ENCODE data around the gene CFAP100. TPM values are rescaled to one million over a fixed set of nuclear protein-coding genes. Genes with fewer than 3 reads are reported as not detected.

CFAP100 gene
- total RNA-seq, result not detected

DNA sequence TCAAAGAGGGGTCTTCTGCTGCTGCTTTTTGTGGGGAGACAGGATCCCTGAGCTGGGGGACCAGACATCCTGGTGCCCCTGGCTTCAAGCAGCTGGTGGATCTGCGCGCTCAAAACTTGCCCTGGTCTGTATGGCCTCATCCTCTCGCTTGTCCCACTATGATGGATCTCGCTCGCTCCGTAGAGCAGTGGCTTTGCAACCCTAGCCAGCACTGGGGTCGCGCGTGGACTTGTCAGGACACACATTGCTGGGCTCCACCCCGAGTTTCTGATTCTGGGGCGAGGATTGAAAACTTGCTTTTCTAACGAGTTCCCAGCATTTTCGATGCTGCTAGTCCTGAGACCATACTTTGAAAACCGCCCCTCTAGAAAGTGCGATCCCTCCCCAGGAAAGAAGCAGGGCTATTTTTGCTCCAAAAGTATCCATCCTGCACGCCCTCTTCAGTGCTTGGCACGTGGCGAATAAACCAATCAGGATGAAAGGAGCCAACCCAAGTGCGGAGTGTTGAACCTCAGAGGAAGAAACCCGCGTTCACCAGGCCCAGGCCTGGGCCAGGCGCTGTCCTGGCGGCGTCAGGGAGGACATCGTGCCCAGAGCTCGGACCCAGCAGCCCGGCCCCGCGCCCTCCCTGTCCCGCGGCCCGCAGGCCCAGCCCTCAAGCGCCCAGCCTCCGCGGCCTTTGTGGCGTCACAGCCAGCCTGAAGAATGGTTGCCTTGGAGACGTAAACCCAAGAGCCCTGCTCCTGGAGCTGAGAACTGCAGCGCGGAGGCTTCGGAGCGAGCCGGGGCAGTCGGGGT is at the start of gene CFAP100:
Gene CFAP100, plus strand, starts transcription at position 731 of the 798 bp plus-strand sequence. CDS start 1,092 bp downstream, outside the sequence.
- Histone ChIP-seq H3K27ac (replicated peaks in 1 of 4) (peak within 1 kb of the TSS in 1 of 4 donors; percentile 11), H3K4me1 (peaks cover 7 to 17% (median 16%) of the 10 kb centered on the region in 4 donors), H3K27me3 (peaks cover 0 to 15% (median 2%) of the 10 kb centered on the region in 4 donors), H3K9me3 (no peaks in the 10 kb centered on the region), H3K4me3 (peak within 1 kb of the TSS; percentile 40 to 53 (median 49)), H3K36me3 (no peaks in the 10 kb centered on the region)
- intact Hi-C loops (cut with DNase I), result loop anchor here (5.0 kb wide), 1 partner anchor 78 kb away; no protein-coding TSS in a partner anchor
- TF ChIP-seq POLR2AphosphoS5 (IDR thresholded peaks at IDR 0.05) (peak in 1 of 2 donors; percentile 26), POLR2A (IDR thresholded peaks at IDR 0.05; ENCODE audit: low read depth) (no peak)
- TF ChIP-seq, protein P1, sequence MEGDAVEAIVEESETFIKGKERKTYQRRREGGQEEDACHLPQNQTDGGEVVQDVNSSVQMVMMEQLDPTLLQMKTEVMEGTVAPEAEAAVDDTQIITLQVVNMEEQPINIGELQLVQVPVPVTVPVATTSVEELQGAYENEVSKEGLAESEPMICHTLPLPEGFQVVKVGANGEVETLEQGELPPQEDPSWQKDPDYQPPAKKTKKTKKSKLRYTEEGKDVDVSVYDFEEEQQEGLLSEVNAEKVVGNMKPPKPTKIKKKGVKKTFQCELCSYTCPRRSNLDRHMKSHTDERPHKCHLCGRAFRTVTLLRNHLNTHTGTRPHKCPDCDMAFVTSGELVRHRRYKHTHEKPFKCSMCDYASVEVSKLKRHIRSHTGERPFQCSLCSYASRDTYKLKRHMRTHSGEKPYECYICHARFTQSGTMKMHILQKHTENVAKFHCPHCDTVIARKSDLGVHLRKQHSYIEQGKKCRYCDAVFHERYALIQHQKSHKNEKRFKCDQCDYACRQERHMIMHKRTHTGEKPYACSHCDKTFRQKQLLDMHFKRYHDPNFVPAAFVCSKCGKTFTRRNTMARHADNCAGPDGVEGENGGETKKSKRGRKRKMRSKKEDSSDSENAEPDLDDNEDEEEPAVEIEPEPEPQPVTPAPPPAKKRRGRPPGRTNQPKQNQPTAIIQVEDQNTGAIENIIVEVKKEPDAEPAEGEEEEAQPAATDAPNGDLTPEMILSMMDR (IDR thresholded peaks at IDR 0.05), result no peak
- WGBS, result 55% methylated on average over 26 of the region's 43 CpGs
- no peak for DNase-seq (ENCODE audit: extremely low spot score)

- no peaks in the 10 kb centered on the region for H3K9me3 ChIP-seq
- H3K4me3 ChIP-seq, result no peak overlapping the region
- H3K27ac ChIP-seq (replicated peaks in 1 of 4), result no peak overlapping the region
- H3K27me3 ChIP-seq, result no peaks in the 10 kb centered on the region
- TF ChIP-seq EP300 (IDR thresholded peaks at IDR 0.05), result no peak
- no peak for TF ChIP-seq POLR2AphosphoS5 (IDR thresholded peaks at IDR 0.05)
- TF ChIP-seq, protein P1 (IDR thresholded peaks at IDR 0.05), result no peak
- TF ChIP-seq POLR2A (IDR thresholded peaks at IDR 0.05; ENCODE audit: low read depth), result no peak
- H3K4me1 ChIP-seq, result peaks cover 49 to 72% (median 72%) of the 10 kb centered on the region in 4 donors
- WGBS, result 88% methylated on average over 7 of the region's 7 CpGs
- H3K36me3 ChIP-seq, result peaks cover 45 to 88% (median 61%) of the 10 kb centered on the region in 4 donors
- intact Hi-C loops (cut with DNase I), result no loop called here
- no peak for DNase-seq (ENCODE audit: extremely low spot score)
Observed at GRCh38 chr3:126345231-126345630, 49.5 kb upstream of the CFAP100 start.

GRCh38 chr3:126345641-126346460 is 48.9 kb upstream of the CFAP100 start:
- intact Hi-C loops (cut with DNase I), result no loop called here
- no peak for TF ChIP-seq POLR2AphosphoS5 (IDR thresholded peaks at IDR 0.05)
- no peak for TF ChIP-seq EP300 (IDR thresholded peaks at IDR 0.05)
- TF ChIP-seq POLR2A (IDR thresholded peaks at IDR 0.05; ENCODE audit: low read depth), result no peak
- TF ChIP-seq, protein P1 (IDR thresholded peaks at IDR 0.05), result no peak
- Histone ChIP-seq H3K27me3 (no peaks in the 10 kb centered on the region), H3K9me3 (no peaks in the 10 kb centered on the region), H3K27ac (replicated peaks in 1 of 4) (peak overlapping the region in 1 of 4 donors; percentile 7), H3K4me1 (peaks cover 49 to 74% (median 72%) of the 10 kb centered on the region in 4 donors), H3K4me3 (no peak overlapping the region), H3K36me3 (peaks cover 45 to 92% (median 67%) of the 10 kb centered on the region in 4 donors)
- DNase-seq (ENCODE audit: extremely low spot score), result no peak
- 100% methylated on average over 1 of the region's 5 CpGs for WGBS

GRCh38 chr3:126346466-126346865 is 48.2 kb upstream of the CFAP100 start:
- no peaks in the 10 kb centered on the region for H3K9me3 ChIP-seq
- peaks cover 50 to 94% (median 73%) of the 10 kb centered on the region in 4 donors for H3K36me3 ChIP-seq
- TF ChIP-seq EP300 (IDR thresholded peaks at IDR 0.05) (no peak), POLR2AphosphoS5 (IDR thresholded peaks at IDR 0.05) (no peak), POLR2A (IDR thresholded peaks at IDR 0.05; ENCODE audit: low read depth) (no peak)
- TF ChIP-seq, protein P1 (IDR thresholded peaks at IDR 0.05), result no peak
- DNase-seq (ENCODE audit: extremely low spot score), result no peak
- peaks cover 55 to 80% (median 76%) of the 10 kb centered on the region in 4 donors for H3K4me1 ChIP-seq
- intact Hi-C loops (cut with DNase I), result no loop called here
- H3K27ac ChIP-seq (replicated peaks in 1 of 4), result peak overlapping the region in 3 of 4 donors; percentile 7 to 62 (median 39)
- no peak overlapping the region for H3K4me3 ChIP-seq
- no peaks in the 10 kb centered on the region for H3K27me3 ChIP-seq
- WGBS, result 100% methylated on average over 1 of the region's 2 CpGs
